ENCODE results near the gene ADGRF5.
"Not testable (repeated sequence)": the region's sequence is repeated elsewhere in the genome, so short reads cannot be mapped to it uniquely, and the experiment has no call there.

Gene ADGRF5

DNA sequence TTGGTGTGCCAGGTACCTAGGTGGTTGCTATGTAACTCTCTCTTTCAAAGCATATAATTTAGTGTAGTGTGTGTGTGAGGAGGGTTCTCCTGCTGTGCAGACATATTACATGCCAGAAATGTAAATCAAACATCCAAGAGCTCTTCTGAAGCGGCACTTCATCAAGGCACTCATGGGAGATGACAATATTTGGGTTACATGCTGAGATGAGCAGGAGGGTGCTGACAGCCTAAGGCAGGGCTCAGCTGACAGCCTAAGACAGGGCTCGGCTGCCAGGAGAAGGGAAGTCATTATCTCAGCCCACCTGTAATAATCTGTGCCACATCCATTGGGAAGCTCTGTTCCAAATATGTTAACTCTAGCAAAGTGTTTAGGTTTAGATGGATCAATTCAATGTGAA, 39.1 kb downstream of the ADGRF5 start:
- DNase-seq = no peak

DNA sequence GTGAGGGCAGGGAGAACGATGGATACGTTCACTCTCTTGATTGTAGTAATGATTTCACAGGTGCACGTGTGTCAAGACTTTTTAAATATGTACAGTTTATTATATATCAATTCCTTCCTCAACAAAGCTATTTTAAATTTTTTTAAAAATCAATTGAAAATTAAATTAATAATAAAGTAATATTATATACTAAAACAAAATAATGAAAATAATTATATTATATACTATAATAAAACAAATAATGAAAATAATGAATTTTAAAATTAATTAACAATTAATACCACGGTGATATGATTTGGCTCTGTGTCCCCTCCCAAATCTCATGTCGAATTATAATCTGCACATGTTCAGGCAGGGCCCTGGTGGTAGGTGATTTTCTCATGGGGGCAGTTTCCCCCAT, 42.7 kb downstream of the ADGRF5 start:
- no peak for DNase-seq

GRCh38 chr6:46876126-46876525, 45.6 kb downstream of the ADGRF5 start:
- DNase-seq = no peak

DNA sequence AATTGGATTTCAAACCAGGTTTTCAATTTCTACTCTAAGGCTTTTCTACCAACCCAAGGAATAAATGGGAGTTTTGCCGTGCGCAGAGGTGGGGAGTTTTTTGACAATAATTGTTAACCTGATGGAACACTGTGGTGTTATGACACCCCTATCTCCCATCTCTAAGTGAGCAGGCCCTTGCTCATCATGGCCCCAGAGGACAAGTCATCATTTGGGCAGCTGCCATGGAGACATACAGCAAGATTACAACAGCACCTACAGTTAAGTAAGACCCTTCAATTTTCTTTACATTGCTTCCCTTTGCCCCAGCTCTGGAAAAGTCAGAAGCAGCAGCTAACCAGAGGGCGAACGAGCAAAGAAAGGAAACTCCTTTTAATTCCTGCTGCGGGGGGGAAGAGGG, 54.3 kb downstream of the ADGRF5 start:
- no peak for DNase-seq

- DNase-seq = no peak
Measured at GRCh38 chr6:46865221-46865620, 56.5 kb downstream of the ADGRF5 start.

DNA sequence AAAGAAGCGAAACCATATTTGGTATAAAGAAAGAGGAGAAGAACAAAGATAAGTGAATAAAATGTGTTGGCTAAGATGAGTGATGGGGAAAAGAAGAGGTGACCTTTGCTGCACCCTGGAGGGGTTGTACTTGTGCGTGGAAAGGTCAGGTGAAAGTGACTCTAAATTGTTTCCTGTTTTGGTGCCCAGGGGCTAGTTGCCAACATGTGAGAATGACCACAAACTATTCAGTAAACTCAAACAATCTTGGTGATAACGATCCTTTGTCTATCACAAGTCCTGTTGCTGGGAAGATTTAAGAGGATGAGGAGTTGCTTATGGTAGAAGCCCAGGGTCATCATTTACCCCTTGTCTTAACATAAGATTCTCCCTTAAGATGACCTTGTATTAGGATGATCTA, 57.9 kb downstream of the ADGRF5 start:
- DNase-seq = no peak

DNA sequence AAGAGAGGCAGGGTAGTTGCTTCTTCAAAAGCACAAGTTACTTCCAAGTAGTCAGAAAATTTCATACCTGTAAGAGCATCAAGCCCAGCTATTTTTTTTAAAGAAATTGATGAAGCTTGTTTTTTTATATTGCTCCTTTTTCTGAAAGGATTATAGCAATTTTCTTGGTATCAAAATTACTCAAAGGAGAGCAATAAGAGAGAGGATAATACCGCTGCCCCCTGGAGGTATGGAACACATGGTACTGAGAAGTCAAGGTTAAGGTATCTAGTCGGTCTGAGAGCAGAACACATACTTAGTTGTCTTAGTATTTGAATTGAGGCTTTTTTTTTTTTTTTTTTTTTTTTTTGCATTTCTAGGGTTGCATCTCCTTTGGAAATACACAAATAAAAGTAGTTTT, 59.4 kb downstream of the ADGRF5 start:
- no peak for DNase-seq

DNA sequence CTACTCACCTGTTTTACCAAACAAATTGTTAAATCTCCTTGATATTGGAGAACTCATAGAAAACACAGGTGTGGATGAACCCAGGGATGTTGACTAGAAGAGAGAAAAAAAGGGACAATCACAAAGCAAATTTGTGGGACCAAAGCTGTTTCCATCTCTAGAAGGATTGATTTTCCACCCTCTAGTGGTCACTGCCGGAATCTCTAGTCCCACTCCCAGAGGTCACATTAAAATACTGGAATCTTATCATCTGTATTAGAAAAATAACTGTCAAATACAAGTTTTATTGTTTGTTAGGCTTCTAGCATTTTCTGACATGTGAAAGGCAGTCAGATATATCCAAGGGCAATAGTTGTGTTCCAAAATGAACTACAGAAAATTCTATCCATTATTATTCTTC, 65.8 kb downstream of the ADGRF5 start:
- not testable (repeated sequence) for DNase-seq

DNA sequence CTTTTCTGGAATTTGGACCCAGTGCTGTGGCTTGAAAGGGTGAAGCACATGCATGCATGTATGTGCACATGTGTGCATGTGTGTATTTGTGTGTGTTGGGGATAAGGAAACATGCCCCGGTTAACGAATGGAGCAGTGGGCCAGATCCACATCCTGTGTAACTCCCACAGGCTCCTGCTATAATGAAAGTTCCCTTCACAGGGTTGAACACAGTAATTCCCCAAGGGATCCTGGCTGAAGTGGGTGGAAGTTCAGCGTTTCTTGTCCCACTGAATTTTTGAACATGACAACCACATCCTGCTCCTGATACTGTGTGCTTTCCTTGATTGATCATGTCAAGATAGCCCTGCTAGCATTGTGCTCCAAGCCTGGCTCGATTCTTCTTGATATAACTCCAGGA, 70.2 kb downstream of the ADGRF5 start:
- DNase-seq = not testable (repeated sequence)

DNA sequence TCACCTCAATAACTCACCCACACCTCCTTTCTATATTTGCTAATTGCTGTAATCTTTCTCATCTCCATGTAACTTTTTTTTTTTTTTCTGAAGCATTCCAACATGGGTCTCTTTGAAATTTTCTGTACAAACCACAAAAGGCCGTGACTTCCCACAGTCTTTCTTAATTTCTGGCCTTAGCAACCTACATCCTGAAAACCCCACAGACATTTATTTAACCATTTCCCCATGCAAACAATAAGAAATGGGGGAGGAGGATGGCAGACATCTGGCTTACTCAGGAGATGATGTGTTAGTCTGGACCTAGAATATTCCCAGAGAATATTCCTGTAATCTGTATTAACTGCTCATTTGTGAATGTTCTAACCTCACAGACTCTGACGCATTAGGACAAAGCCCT, 70.9 kb downstream of the ADGRF5 start:
- DNase-seq = no peak

DNA sequence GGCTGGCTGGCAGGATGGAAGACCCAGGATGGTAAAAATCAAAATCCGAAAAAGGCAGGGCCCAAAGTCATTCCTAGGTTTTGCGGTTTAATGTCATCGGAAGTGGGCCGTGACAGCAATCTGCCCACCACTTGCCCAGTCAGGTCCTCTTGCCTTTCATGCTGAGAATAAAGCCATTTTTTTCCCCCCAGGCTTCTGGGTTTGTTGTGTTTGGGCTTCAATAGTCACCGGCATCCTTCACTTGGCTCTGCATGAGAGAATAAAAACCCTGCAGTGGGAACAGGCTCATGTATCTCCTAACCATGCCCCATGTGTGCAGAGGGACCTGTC, 72.4 kb downstream of the ADGRF5 start:
- no peak for DNase-seq

- peak; percentile 8 for DNase-seq
Measured at GRCh38 chr6:46848684-46849360, 72.9 kb downstream of the ADGRF5 start.

DNA sequence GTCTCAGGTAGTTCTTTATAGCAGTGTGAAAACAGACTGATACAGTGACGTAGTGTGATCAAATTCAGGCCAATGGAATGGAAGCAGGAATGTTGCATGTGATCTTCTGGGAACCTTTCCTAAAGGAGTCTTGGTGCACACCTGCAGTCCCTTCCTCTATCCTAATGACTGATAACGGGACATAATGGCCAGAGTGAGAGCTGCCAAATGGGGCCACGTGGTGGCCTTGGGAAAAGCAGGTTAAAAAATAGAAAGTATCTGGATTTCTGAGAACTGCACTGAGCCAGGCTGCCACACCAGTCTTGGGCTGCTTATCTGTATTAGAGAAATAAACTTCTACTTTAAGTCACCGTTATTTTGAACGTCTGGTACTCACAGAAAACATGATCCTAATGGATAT, 76.6 kb downstream of the ADGRF5 start:
- DNase-seq = no peak

GRCh38 chr6:46842252-46842846, 79.4 kb downstream of the ADGRF5 start:
- DNase-seq = not testable (repeated sequence)

- DNase-seq = no peak
Measured at GRCh38 chr6:46838033-46838432, 83.7 kb downstream of the ADGRF5 start.

- not testable (repeated sequence) for DNase-seq
Measured at GRCh38 chr6:46834991-46835390, 86.7 kb downstream of the ADGRF5 start.

DNA sequence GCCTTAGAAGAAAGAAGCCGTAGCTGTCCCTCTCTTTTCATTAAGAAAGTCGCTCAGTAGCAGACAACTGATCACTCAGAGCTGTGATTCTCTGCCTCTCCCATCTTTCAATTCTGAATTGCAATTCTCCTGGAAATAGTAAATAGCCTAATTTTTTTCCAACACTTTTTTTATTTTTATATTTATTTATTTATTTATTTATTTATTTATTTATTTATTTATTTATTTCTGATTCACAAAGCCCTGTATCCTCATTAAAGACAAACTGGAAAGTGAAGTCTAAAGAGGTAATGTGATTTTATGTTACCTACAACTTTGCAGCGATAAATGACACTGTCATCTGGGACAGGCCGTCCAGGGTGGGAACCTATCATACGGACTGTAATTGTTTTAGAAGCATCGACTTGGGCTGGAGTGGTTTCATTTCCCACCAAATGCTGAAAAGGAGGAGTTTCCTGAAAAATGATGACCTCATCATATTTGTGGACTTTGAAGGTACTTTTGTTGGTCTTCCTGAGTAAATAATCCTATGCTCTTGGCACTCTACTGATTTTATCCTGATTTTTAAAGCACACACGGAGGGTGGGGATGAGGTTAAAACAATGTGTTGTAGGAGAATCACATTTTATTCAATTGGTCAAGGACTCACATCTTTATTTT, 87.4 kb downstream of the ADGRF5 start:
- DNase-seq = not testable (repeated sequence)

- no peak for DNase-seq
Measured at GRCh38 chr6:46832816-46833215, 88.9 kb downstream of the ADGRF5 start.

GRCh38 chr6:46828939-46829338, 92.8 kb downstream of the ADGRF5 start:
- DNase-seq = no peak

DNA sequence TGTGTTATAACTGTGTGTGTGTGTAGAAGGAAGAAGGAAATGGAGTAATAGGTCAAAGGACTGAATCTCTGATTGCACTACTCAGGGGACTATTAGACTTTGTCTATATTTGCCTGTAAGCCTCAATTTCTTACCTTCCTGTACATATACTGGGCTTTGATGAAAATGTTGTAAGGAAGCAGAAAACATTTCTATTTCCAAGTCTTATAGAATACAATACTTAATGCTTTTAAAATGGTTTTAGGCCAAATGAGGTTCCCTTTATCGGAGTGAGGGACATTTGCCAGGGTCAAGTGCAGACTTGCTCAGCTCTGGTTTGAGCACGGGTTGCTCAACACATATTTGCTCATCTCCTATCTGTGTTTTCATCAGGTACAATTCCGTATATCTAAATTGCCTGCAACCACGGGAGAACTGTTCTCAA, 100.3 kb downstream of the ADGRF5 start:
- no peak for DNase-seq

GRCh38 chr6:46819561-46819960, 102.2 kb downstream of the ADGRF5 start:
- no peak for DNase-seq

DNA sequence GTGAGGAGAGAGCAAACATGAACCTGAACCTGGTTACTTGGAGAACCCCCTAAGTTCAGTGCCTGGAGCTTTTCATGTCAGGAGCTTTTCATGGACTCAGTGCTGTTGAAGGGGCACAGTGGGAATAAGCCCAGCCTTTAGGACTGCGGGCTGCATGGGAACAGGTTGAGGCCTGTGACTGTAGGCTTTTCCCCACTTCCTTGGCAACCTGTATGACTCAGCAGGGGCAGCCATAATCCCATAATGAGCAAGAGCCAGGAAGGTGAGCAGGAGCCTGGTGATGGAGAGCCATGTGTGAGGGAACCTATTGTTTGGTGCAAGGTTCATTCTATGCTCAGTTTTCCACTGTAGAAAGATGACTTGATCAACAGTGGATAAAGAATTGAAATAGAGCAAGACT, 105.1 kb downstream of the ADGRF5 start:
- no peak for DNase-seq

DNA sequence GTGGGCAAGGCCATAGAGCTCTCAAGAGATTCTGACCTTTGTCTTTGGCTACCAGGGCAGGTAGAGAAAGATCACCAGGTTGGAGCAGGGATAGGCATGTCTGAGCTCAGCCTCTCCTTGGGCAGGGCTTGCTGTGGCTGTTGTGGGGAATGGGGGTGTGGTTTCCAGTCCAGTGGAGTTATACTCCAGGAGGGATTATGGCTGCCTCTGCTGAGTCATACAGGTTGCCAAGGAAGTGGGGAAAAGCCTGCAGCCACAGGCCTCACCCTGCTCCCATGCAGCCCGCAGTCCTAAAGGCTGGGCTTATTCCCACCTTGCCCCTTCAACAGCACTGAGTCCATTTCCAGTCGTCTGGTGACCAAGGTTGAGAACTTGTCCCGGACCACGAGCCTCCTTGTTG, 106.6 kb downstream of the ADGRF5 start:
- DNase-seq = no peak

DNA sequence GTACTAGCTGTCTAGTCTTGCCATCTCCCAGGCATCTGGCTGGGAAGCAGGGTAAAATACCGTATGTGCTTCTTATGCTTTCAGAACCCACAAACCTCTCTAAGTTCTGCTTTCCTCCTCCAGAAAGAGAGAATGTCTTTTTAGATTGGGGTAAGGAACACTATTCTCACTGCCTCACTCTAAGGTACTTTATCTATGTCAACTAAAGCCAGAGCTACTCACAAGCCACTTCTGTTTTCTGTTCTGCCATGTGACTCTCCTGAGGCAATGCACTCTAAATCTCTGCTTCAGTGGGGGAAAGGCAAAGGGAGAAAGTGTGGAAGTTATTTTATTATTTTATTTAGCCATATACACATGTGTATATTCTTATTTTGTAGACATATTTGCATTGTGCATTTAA, 112.9 kb downstream of the ADGRF5 start:
- DNase-seq = no peak
